ENCODE data around the gene HIRA. TPM values are rescaled to one million over a fixed set of nuclear protein-coding genes. Genes with fewer than 3 reads are reported as not detected.

HIRA gene
- total RNA-seq, 2 experiments from 2014 or later = 57.8 to 67.0 TPM

GRCh38 chr22:19457828-19458428 is 26.4 kb upstream of the HIRA start:
- no peak overlapping the region for H3K4me3 Mint-ChIP-seq
- H3K27ac Mint-ChIP-seq = no peak overlapping the region
- DNase-seq = no peak
- no peak for ATAC-seq
- H3K36me3 Mint-ChIP-seq = peaks cover 41% of the 10 kb centered on the region
- no peaks in the 10 kb centered on the region for H3K27me3 Mint-ChIP-seq
- CTCF ChIA-PET = interaction anchor here (1.2 kb wide), 1 partner anchor 10 kb away, joined by 5 read pairs; the partner anchor contains the start of gene C22orf39
- H3K9me3 Mint-ChIP-seq (ENCODE audit: low read depth) = no peaks in the 10 kb centered on the region
- H3K4me1 Mint-ChIP-seq = no peaks in the 10 kb centered on the region

DNA sequence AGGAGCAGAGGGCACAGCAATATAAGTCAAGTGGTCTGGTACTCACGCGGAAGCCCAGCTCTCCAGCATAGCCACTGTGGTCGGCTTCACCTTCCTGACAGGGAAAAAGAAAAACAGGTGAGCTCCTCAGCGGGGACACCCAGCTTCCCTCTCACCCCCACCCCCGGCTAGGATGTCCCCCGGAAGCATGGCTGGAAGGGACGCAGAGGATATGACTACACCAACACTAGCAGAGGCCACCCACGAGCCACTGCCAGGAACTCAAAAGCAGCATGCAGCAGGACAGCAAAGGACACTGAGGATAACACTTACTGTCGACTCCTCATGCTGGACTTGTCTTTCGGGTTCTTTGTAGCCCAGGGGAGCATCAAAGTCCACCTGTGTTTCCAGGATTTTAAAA is 25.0 kb upstream of the HIRA start:
- Mint-ChIP-seq H3K36me3 (peaks cover 37% of the 10 kb centered on the region), H3K9me3 (ENCODE audit: low read depth) (no peaks in the 10 kb centered on the region), H3K27me3 (no peaks in the 10 kb centered on the region), H3K4me1 (no peaks in the 10 kb centered on the region), H3K27ac (peak overlapping the region; percentile 49), H3K4me3 (no peak overlapping the region)
- CTCF ChIA-PET = interaction anchor here (1.2 kb wide), 1 partner anchor 9 kb away, joined by 5 read pairs; the partner anchor contains the start of gene C22orf39
- ATAC-seq (no peak), DNase-seq (no peak)

GRCh38 chr22:19455585-19456370 is 24.2 kb upstream of the HIRA start:
- no peaks in the 10 kb centered on the region for H3K4me1 Mint-ChIP-seq
- ATAC-seq (no peak), DNase-seq (no peak)
- CTCF ChIA-PET = no interaction called here
- peaks cover 34% of the 10 kb centered on the region for H3K36me3 Mint-ChIP-seq
- H3K4me3 Mint-ChIP-seq = no peak overlapping the region
- H3K27me3 Mint-ChIP-seq = no peaks in the 10 kb centered on the region
- no peak overlapping the region for H3K27ac Mint-ChIP-seq
- no peaks in the 10 kb centered on the region for H3K9me3 Mint-ChIP-seq (ENCODE audit: low read depth)

- Mint-ChIP-seq H3K9me3 (ENCODE audit: low read depth) (no peaks in the 10 kb centered on the region), H3K4me3 (no peak overlapping the region), H3K27me3 (no peaks in the 10 kb centered on the region), H3K27ac (peak overlapping the region; percentile 9), H3K4me1 (no peaks in the 10 kb centered on the region), H3K36me3 (peaks cover 33% of the 10 kb centered on the region)
- CTCF ChIA-PET = no interaction called here
- no peak for ATAC-seq
- no peak for DNase-seq
These were observed 23.5 kb upstream of the HIRA start for GRCh38 chr22:19455033-19455432.

- H3K27ac Mint-ChIP-seq = no peak overlapping the region
- H3K27me3 Mint-ChIP-seq = no peaks in the 10 kb centered on the region
- no peaks in the 10 kb centered on the region for H3K9me3 Mint-ChIP-seq (ENCODE audit: low read depth)
- peaks cover 5% of the 10 kb centered on the region for H3K4me1 Mint-ChIP-seq
- H3K4me3 Mint-ChIP-seq = no peak overlapping the region
- DNase-seq (no peak), ATAC-seq (no peak)
- CTCF ChIA-PET = interaction anchor here (1.5 kb wide), 1 partner anchor 15 kb away, joined by 3 read pairs; no protein-coding TSS in a partner anchor
- peaks cover 32% of the 10 kb centered on the region for H3K36me3 Mint-ChIP-seq
These were observed 22.6 kb upstream of the HIRA start for GRCh38 chr22:19454156-19454555.

DNA sequence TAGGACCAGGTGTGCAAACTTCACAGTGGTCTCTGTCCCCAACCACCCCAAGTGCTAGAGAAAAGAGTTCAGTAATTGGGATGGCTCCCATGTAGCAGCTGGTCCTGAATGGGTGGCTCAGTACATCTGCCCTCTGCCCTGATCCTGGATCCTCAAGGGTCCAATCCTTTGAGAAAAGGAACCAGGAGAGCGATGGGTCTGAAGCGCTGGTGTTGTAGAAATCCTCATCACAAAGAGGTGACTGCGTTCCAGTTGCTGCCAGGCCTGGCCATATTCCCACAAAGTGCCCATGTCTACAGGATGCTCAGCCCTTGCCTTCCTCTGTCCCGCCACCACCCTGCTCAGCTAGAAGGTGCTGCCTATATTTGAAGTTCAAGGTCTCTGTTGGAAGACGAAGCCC is 22.2 kb upstream of the HIRA start:
- DNase-seq (no peak), ATAC-seq (no peak)
- H3K27ac Mint-ChIP-seq = no peak overlapping the region
- H3K36me3 Mint-ChIP-seq = peaks cover 31% of the 10 kb centered on the region
- H3K4me1 Mint-ChIP-seq = peaks cover 10% of the 10 kb centered on the region
- H3K27me3 Mint-ChIP-seq = no peaks in the 10 kb centered on the region
- no peaks in the 10 kb centered on the region for H3K9me3 Mint-ChIP-seq (ENCODE audit: low read depth)
- no peak overlapping the region for H3K4me3 Mint-ChIP-seq
- CTCF ChIA-PET = interaction anchor here (1.5 kb wide), 1 partner anchor 14 kb away, joined by 3 read pairs; no protein-coding TSS in a partner anchor

- Mint-ChIP-seq H3K4me1 (peaks cover 21% of the 10 kb centered on the region), H3K9me3 (ENCODE audit: low read depth) (no peaks in the 10 kb centered on the region), H3K27me3 (no peaks in the 10 kb centered on the region), H3K4me3 (no peak overlapping the region), H3K27ac (no peak overlapping the region), H3K36me3 (peaks cover 27% of the 10 kb centered on the region)
- CTCF ChIA-PET = interaction anchor here (0.9 to 1.9 kb wide), 5 partner anchors 21 to 307 kb away, joined by 3 to 5 read pairs (median 3); partner anchors contain the start of genes ESS2 and HIRA
- DNase-seq = no peak
- no peak for ATAC-seq
These were observed 20.0 kb upstream of the HIRA start for GRCh38 chr22:19451570-19451969.

GRCh38 chr22:19450363-19451175 is 19.0 kb upstream of the HIRA start:
- no peak overlapping the region for H3K4me3 Mint-ChIP-seq
- no peak overlapping the region for H3K27ac Mint-ChIP-seq
- H3K4me1 Mint-ChIP-seq = peaks cover 26% of the 10 kb centered on the region
- no peak for ATAC-seq
- CTCF ChIA-PET = interaction anchor here (0.7 to 1.9 kb wide), 6 partner anchors 20 to 715 kb away, joined by 3 to 5 read pairs (median 3); partner anchors contain the start of genes ESS2 and HIRA
- no peak for DNase-seq
- H3K27me3 Mint-ChIP-seq = no peaks in the 10 kb centered on the region
- H3K36me3 Mint-ChIP-seq = peaks cover 22% of the 10 kb centered on the region
- H3K9me3 Mint-ChIP-seq (ENCODE audit: low read depth) = no peaks in the 10 kb centered on the region

DNA sequence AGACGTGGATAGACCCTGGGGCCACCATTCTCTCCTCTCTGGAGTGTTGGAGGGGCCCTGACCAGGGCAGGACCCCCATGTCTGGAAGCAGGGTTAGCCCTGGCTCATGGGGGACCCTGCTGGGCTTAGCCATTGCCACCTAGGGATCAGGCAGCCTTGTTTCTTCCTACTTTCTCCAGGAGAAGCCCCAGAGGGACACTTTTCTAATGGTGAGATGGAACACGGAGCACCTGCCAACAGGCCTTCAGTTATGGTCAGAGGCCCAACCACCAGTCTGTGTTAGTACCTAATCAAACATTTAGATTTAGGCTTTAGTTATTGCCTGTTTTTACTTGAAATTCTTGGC is 17.9 kb upstream of the HIRA start:
- Mint-ChIP-seq H3K9me3 (ENCODE audit: low read depth) (no peaks in the 10 kb centered on the region), H3K4me3 (no peak overlapping the region), H3K36me3 (peaks cover 18% of the 10 kb centered on the region), H3K4me1 (peaks cover 33% of the 10 kb centered on the region), H3K27me3 (no peaks in the 10 kb centered on the region), H3K27ac (peak overlapping the region; percentile 47)
- no peak for DNase-seq
- CTCF ChIA-PET = no interaction called here
- ATAC-seq = no peak

GRCh38 chr22:19448739-19449421 is 17.3 kb upstream of the HIRA start:
- Mint-ChIP-seq H3K27ac (peak overlapping the region; percentile 95), H3K4me1 (peaks cover 33% of the 10 kb centered on the region), H3K4me3 (peak overlapping the region; percentile 91), H3K9me3 (ENCODE audit: low read depth) (no peaks in the 10 kb centered on the region), H3K36me3 (peaks cover 15% of the 10 kb centered on the region), H3K27me3 (no peaks in the 10 kb centered on the region)
- peak; percentile 71 for DNase-seq
- CTCF ChIA-PET = no interaction called here
- no peak for ATAC-seq

- H3K27me3 Mint-ChIP-seq = no peaks in the 10 kb centered on the region
- H3K36me3 Mint-ChIP-seq = peaks cover 14% of the 10 kb centered on the region
- no peaks in the 10 kb centered on the region for H3K9me3 Mint-ChIP-seq (ENCODE audit: low read depth)
- CTCF ChIA-PET = interaction anchor here (0.7 to 1.6 kb wide), 3 partner anchors 9 to 32 kb away, joined by 3 to 5 read pairs (median 4); partner anchors contain the start of gene CDC45
- DNase-seq = peak; percentile 57
- peak overlapping the region; percentile 95 for H3K27ac Mint-ChIP-seq
- H3K4me3 Mint-ChIP-seq = peak overlapping the region; percentile 91
- ATAC-seq = peak; percentile 24
- H3K4me1 Mint-ChIP-seq = peaks cover 33% of the 10 kb centered on the region
These were observed 16.6 kb upstream of the HIRA start for GRCh38 chr22:19448076-19448607.

DNA sequence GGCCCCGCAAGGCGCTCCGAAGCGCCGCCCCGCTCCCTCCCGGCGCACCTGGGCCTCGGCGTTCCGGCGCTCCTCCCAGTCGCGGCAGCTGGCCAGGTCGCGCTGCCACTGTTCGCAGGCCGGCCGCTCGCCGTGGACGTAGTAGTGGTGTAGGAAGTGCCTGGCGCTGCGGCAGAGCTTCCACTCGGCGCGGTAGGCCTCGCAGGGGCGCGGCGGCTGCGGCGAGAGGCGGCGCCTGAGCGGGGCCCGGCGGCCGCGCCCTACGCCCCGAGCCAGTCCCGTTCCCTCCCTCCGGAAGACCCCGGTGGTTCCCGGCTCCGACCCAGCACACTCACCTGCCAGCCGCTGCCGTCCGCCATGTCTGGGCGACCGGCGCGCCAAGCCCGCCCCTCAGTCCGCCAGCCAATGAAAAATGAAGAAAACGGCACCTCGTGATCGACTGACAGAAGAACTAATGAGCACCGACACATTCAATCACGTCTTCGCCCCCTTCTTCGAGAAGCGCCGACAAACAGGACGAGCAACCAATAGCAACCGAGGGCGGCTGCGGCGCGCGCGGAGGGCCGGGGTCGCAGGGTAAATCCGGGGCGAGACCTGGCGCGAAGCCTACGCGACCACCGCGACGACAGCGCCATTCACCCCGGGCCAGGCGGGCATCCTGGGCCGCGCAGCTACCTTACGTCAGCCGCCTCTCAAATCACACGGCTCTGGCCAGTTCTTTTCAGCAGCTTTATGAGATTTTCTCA is 16.0 kb upstream of the HIRA start, which contains the start of gene C22orf39:
TSS of gene C22orf39 (minus strand) at position 382 of the 746 bp plus-strand sequence. CDS start at position 359, 23 bp downstream.
- DNase-seq (peak; percentile 94), ATAC-seq (peak; percentile 95)
- Mint-ChIP-seq H3K4me1 (peaks cover 33% of the 10 kb centered on the region), H3K27me3 (no peaks in the 10 kb centered on the region), H3K36me3 (peaks cover 17% of the 10 kb centered on the region), H3K4me3 (peak within 1 kb of the TSS; percentile 91), H3K27ac (peak within 1 kb of the TSS; percentile 95), H3K9me3 (ENCODE audit: low read depth) (no peaks in the 10 kb centered on the region)
- CTCF ChIA-PET = interaction anchor here (0.7 to 3.1 kb wide), 5 partner anchors 10 to 54 kb away, joined by 3 to 11 read pairs (median 4); partner anchors contain the start of gene CDC45

Data from activated CD8-positive, alpha-beta memory T cell treated with anti-CD3 and anti-CD28 coated beads, Interleukin-2, amount 10 ng/mL, durations not matched to agents 7 days and 5 days (primary cell).